ENCODE data around the gene C19orf47.

GRCh38 chr19:40367577-40368434, 19.6 kb upstream of the C19orf47 start:
- TF ChIP-seq CTCF (IDR thresholded peaks at IDR 0.05; ENCODE audit: low read depth, low read length), result no peak
- no peak for TF ChIP-seq EZH2phosphoT487 (IDR thresholded peaks at IDR 0.05; ENCODE audit: low read depth)
